Mucosa of descending colon (tissue), 3 donors: Measurements from ENCODE around the gene FBXO10. TPM values are rescaled to one million over a fixed set of nuclear protein-coding genes. Genes with fewer than 3 reads are reported as not detected.
"Not testable (repeated sequence)": the region's sequence is repeated elsewhere in the genome, so short reads cannot be mapped to it uniquely, and the experiment has no call there.

Experiments used
- ATAC-seq: fragments of 200-7000 bp; cut with Tn5 transposase; one replicate; pipeline ENCODE4 v1.9.1; 2020; ENCODE audit warnings: mild to moderate bottlenecking, moderate library complexity
- DNase-seq, 3 donors: peaks; one replicate each; pipeline ENCODE4 v3.0.0-alpha.2; 2020
- H3K36me3 ChIP-seq: fragments of 200-600 bp; one replicate; pipeline ENCODE4 v1.8.0; 2021; ENCODE audit warnings: low read depth, mild to moderate bottlenecking
- H3K4me1 ChIP-seq: fragments of 200-600 bp; one replicate; pipeline ENCODE4 v1.8.0; 2021; ENCODE audit warnings: low read depth, mild to moderate bottlenecking
- H3K4me3 ChIP-seq: fragments of 200-600 bp; one replicate; pipeline ENCODE4 v1.8.0; 2021; ENCODE audit warnings: mild to moderate bottlenecking
- H3K9me3 ChIP-seq: fragments of 200-600 bp; one replicate; pipeline ENCODE4 v1.8.0; 2021; ENCODE audit warnings: mild to moderate bottlenecking
- intact Hi-C, 2 donors: fragments of 100-400 bp; cut with DNase I in 1 of 2; cut with micrococcal nuclease in 1 of 2; formaldehyde crosslinking; loops; one replicate each; pipeline versions ENCODE4 v1.11.0 to v1.11.1; 2022; cut with DNase I, micrococcal nuclease
- total RNA-seq, 3 donors: library from RNA; stranded (reverse); fragmentation: NEBNext Ultra II Directional in 2 of 3; extraction: Animal tissue kit (Norgen Biotek cat#: 25700) in 2 of 3; gene quantifications; one replicate each; pipeline versions ENCODE4 v1.2.1 to v1.2.4, GENCODE V29; 2021 to 2023
- TF ChIP-seq, protein P1 (sequence below): fragments of 200-600 bp; IDR thresholded peaks from one replicate; pipeline ENCODE4 v1.8.0; 2022; ENCODE audit warnings: antibody characterized with exemption, mild to moderate bottlenecking
- donor health status: DM: no; HTN: no; CAD: no; lungs with moderate emphysema.
- donor health status: DM: no; HTN: no; CAD: no.
- donor health status: DM: no; HTN: yes; CAD: no.

Gene FBXO10
- total RNA-seq, 3 donors from 2014 or later, result 3.4 to 15.9 (median 4.6) TPM

DNA sequence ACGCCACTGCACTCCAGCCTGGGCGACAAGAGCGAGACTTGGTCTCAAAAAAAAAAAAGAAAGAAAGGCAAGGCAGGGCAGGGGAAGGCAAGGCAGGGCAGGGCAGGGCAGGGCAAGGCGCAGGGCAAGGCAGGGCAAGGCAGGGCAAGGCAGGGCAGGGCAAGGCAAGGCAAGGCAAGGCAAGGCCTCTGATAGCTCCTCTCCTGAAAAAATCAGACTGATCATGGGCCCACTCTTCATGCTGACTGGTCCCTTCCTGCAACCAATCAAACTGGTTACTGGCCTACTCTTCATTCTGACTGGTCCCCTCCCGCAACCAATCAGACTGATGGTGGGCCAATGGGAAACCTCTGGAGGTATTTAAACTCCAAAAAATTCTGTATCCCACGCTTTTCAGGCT lies 107.6 kb downstream of the FBXO10 start:
- H3K4me1 ChIP-seq, result peaks cover 9% of the 10 kb centered on the region
- H3K4me3 ChIP-seq, result no peak overlapping the region
- peaks cover 3% of the 10 kb centered on the region for H3K36me3 ChIP-seq
- TF ChIP-seq, protein P1, sequence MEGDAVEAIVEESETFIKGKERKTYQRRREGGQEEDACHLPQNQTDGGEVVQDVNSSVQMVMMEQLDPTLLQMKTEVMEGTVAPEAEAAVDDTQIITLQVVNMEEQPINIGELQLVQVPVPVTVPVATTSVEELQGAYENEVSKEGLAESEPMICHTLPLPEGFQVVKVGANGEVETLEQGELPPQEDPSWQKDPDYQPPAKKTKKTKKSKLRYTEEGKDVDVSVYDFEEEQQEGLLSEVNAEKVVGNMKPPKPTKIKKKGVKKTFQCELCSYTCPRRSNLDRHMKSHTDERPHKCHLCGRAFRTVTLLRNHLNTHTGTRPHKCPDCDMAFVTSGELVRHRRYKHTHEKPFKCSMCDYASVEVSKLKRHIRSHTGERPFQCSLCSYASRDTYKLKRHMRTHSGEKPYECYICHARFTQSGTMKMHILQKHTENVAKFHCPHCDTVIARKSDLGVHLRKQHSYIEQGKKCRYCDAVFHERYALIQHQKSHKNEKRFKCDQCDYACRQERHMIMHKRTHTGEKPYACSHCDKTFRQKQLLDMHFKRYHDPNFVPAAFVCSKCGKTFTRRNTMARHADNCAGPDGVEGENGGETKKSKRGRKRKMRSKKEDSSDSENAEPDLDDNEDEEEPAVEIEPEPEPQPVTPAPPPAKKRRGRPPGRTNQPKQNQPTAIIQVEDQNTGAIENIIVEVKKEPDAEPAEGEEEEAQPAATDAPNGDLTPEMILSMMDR, result no peak
- peak in 1 of 3 donors; percentile 51 for DNase-seq
- no peaks in the 10 kb centered on the region for H3K9me3 ChIP-seq
- ATAC-seq, result no peak
- intact Hi-C loops, result no loop called here

DNA sequence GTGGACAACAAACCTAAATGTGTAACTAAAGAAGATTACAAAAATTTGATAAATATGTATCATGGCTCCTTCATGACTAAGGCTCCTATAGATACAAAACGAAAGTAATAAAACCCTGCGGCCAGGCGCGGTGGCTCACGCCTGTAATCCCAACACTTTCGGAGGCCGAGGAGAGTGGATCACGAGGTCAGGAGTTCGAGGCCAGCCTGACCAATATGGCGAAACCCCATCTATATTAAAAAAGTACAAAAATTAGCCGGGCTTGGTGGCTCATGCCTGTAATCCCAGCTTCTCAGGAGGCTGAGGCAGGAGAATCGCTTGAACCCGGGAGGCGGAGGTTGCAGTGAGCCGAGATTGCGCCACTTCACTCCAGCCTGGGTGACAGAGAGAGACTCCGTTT lies 108.7 kb downstream of the FBXO10 start:
- intact Hi-C loops, H3K36me3 ChIP-seq, ATAC-seq, H3K4me3 ChIP-seq, H3K9me3 ChIP-seq: not testable (repeated sequence)
- peak; percentile 58 to 64 (median 60) for DNase-seq
- peaks cover 14% of the 10 kb centered on the region for H3K4me1 ChIP-seq

DNA sequence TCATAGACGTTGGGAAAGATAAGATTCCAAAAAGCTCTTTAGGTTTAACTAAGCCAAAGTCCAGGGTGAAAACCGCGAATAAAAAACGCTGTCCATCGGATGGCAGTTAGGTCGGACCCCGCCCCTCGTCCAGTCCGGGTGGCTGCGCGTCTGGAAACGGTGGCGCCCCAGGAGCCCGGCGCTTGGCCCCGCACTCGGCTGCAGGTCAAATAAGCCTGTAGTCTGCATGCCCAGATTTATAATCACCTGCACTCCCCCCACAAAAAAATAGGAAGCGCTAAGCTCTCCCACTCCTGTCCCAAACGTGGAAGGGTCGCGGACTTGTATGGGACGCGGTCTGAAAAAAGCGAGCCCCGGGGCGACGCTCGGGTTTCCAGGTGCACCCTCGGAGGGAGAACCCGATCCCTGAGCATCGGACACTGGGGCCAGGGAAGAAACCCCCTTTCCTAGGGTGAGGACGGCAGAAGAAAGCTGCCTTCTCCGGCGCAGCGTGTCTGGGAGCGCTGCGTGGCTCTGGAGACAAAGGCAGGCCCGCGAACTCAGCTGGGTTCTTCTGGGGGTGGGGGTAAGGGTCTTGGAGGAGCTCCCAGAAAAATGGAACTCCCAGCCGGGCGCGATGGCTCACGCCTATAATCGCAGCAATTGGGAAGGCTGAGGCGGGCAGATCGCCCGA lies 110.0 kb downstream of the FBXO10 start:
- TF ChIP-seq, protein P1, result no peak
- no peaks in the 10 kb centered on the region for H3K9me3 ChIP-seq
- H3K36me3 ChIP-seq, result peaks cover 3% of the 10 kb centered on the region
- DNase-seq, result peak; percentile 79 to 86 (median 81)
- peaks cover 14% of the 10 kb centered on the region for H3K4me1 ChIP-seq
- intact Hi-C loops, result no loop called here
- H3K4me3 ChIP-seq, result peak overlapping the region; percentile 83
- ATAC-seq, result peak; percentile 38

DNA sequence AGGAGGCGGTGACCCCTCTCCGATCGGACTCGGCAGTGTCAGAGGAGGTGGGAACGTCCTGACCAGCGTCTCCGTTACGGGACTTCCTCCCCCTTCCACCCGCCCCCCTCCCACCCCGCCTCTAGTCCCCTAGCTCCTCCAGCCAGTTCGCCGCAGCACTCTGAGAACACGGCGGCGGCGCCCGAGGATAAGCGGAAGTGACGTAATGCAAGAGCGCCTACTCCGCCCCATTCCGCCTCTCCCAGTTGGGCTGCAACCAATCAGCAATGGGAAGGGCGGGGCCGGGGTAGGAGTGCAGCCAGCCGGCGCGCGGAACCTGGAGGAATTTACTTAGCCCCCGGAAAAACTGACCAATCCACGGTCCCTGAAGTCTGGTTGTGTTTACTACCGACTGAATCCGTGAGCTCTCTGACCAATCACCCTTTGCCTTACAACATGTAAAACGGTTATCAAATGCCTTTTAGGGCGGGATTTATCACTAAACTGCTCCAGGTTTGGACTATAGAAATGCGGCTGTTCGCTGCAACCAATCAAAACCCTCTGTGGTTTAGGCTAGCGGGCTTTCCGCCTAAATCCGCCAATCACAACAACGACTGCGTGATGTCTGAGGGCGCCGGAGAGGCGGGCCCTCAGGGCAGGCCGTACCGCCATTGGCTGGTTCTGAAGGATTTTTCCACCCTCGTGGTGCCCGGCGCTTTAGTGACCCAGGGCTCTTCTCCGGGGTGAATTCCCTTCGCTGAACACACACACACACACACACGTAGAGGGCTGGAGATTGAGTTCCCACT lies 110.7 kb downstream of the FBXO10 start, which contains the start of gene ZBTB5:
Gene ZBTB5 (minus strand): TSS at position 202 of the 788 bp plus-strand sequence. CDS start 22,899 bp downstream, outside the sequence.
- ATAC-seq, result peak; percentile 88
- DNase-seq, result peak; percentile 97 to 99 (median 99)
- Histone ChIP-seq H3K36me3 (peaks cover 3% of the 10 kb centered on the region), H3K4me1 (peaks cover 14% of the 10 kb centered on the region), H3K9me3 (no peaks in the 10 kb centered on the region), H3K4me3 (peak within 1 kb of the TSS; percentile 83)
- TF ChIP-seq, protein P1, result no peak
- intact Hi-C loops, result no loop called here

DNA sequence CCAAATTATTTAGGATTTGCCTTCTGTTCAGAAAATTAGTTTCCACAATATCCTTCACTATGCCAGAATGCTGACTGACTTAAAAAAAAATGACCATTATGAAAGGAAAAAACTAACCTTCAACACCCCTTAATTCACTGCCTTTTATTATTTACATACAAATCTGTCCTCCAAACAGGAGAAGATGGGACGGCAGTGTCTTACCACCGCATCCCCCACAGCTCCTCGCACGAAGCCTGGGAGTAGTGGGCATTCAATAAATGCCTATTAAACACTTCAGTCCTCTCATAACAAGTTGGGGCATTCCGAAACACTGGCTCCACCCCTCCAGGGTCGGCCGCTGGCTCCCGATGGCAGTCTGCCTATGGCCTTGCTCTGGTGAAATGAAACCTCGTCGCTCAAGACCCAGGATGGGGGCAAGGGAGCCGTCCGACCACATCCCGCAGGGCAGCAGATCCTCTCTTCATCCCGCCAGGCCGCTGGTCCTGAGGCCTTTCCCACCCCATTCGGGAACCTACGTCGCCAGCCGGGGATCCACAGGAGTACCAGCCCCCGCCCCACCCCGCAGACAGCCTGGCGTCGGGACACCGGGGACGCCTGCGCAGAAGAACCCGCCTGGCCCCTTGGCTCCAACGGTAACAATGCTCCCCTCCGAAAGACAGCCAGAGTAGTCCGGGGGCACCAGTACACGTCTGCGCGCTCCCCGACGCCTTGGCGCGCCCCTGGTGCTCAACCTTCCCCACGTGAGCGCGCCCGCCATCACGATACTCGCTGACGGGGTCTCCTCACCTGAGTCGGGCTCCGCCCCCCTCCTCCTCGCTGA lies 111.5 kb downstream of the FBXO10 start:
- H3K4me3 ChIP-seq, result peak overlapping the region; percentile 83
- no peaks in the 10 kb centered on the region for H3K9me3 ChIP-seq
- DNase-seq (peak; percentile 82 to 88 (median 87)), ATAC-seq (peak; percentile 46)
- H3K4me1 ChIP-seq, result peaks cover 14% of the 10 kb centered on the region
- peaks cover 3% of the 10 kb centered on the region for H3K36me3 ChIP-seq
- TF ChIP-seq, protein P1, result no peak
- intact Hi-C loops, result no loop called here
